ENCODE measurements around the gene P2RY6. TPM values are rescaled to one million over a fixed set of nuclear protein-coding genes. Genes with fewer than 3 reads are reported as not detected.

Gene P2RY6
- total and polyA plus RNA-seq, 2 of the 4 experiments (the other 2 are of a cell fraction) = 0.44 TPM; not detected in 1

GRCh38 chr11:73334384-73335203 is 62.5 kb downstream of the P2RY6 start (continued):
- no peak for TF ChIP-seq MXI1 (IDR thresholded peaks at IDR 0.05; ENCODE audit: borderline replicate concordance, low read depth, low read length)
- peak; percentile 66 for TF ChIP-seq BHLHE40 (IDR thresholded peaks at IDR 0.05; ENCODE audit: low read depth, low read length)
- no peak for TF ChIP-seq CHD1 (IDR thresholded peaks at IDR 0.05; ENCODE audit: low read depth, low read length)

Measured in IMR-90 (cell line).